ENCODE results near the gene PRM2.

PRM2 gene
- 0 reads per million in 3 donors for total RNA-seq

- no peak within 1 kb of the TSS for H3K27ac ChIP-seq (ENCODE audit: insufficient read depth, low read length, poor library complexity, severe bottlenecking)
- H3K9me3 ChIP-seq (ENCODE audit: control insufficient read depth, low read length) = no peaks in the 10 kb centered on the region
- H3K4me3 ChIP-seq (ENCODE audit: insufficient read depth, low read depth, low read length, poor library complexity, severe bottlenecking) = no peak within 1 kb of the TSS
- no peaks in the 10 kb centered on the region for H3K36me3 ChIP-seq (ENCODE audit: control insufficient read depth, insufficient read depth, low read length)
- H3K4me1 ChIP-seq (ENCODE audit: control insufficient read depth, insufficient read depth, low read length, poor library complexity, severe bottlenecking) = no peaks in the 10 kb centered on the region
- no peak for DNase-seq
- H3K27me3 ChIP-seq (replicated peaks; ENCODE audit: control insufficient read depth, insufficient read depth, low read length, poor library complexity, severe bottlenecking) = no peaks in the 10 kb centered on the region
Observed at GRCh38 chr16:11276143-11276895, at the start of gene PRM2. TSS of gene PRM2 (minus strand) at chr16:11276480. CDS start at chr16:11276370, 110 bp downstream.

- DNase-seq = no peak
- Histone ChIP-seq H3K27ac (ENCODE audit: insufficient read depth, low read length, poor library complexity, severe bottlenecking) (no peak overlapping the region), H3K9me3 (ENCODE audit: control insufficient read depth, low read length) (no peaks in the 10 kb centered on the region), H3K36me3 (ENCODE audit: control insufficient read depth, insufficient read depth, low read length) (no peaks in the 10 kb centered on the region), H3K27me3 (replicated peaks; ENCODE audit: control insufficient read depth, insufficient read depth, low read length, poor library complexity, severe bottlenecking) (no peaks in the 10 kb centered on the region), H3K4me3 (ENCODE audit: insufficient read depth, low read depth, low read length, poor library complexity, severe bottlenecking) (no peak overlapping the region), H3K4me1 (ENCODE audit: control insufficient read depth, insufficient read depth, low read length, poor library complexity, severe bottlenecking) (peaks cover 16% of the 10 kb centered on the region)
Observed at GRCh38 chr16:11325404-11326083, 49.3 kb upstream of the PRM2 start.

DNA sequence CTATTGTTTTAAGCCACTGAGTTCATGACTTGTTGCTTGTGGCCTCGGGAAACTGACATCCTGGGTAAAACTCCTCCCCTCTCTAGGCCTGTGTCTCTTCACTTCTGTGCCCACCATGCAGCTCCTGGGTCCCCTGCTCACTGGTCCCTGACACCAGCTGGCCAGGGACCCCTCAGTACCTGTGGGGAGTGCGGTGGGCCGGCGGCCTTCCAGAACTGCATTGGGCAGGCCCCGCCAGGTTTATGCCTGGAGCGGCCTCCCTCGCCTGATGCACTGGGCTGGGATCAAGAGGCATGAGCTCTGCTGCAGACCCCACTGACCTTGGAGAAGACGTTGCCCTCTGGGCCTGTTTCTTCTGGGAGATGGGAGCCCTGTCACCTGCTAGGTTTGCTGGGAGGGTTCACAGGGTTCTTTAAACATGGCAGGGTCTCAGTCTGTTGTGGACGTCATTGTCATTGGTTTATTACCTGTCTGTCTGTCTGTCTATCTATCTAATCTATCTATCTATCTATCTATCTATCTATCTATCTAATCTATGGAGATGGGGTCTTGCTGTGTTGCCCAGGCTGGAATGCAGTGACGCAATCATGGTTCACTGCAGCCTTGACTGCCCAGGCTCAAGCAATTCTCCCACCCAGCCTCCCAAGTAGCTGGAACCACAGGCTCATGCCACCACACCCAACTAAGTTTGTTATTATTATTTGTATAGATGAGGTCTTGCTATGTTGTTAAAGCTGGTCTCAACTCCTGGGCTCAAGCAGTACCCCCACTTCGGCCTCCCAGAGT is 47.5 kb upstream of the PRM2 start:
- H3K36me3 ChIP-seq (ENCODE audit: control insufficient read depth, insufficient read depth, low read length) = no peaks in the 10 kb centered on the region
- H3K9me3 ChIP-seq (ENCODE audit: control insufficient read depth, low read length) = no peaks in the 10 kb centered on the region
- no peaks in the 10 kb centered on the region for H3K27me3 ChIP-seq (replicated peaks; ENCODE audit: control insufficient read depth, insufficient read depth, low read length, poor library complexity, severe bottlenecking)
- no peak overlapping the region for H3K27ac ChIP-seq (ENCODE audit: insufficient read depth, low read length, poor library complexity, severe bottlenecking)
- peaks cover 12% of the 10 kb centered on the region for H3K4me1 ChIP-seq (ENCODE audit: control insufficient read depth, insufficient read depth, low read length, poor library complexity, severe bottlenecking)
- no peak overlapping the region for H3K4me3 ChIP-seq (ENCODE audit: insufficient read depth, low read depth, low read length, poor library complexity, severe bottlenecking)
- DNase-seq = no peak

- Histone ChIP-seq H3K36me3 (ENCODE audit: control insufficient read depth, insufficient read depth, low read length) (no peaks in the 10 kb centered on the region), H3K4me3 (ENCODE audit: insufficient read depth, low read depth, low read length, poor library complexity, severe bottlenecking) (no peak overlapping the region), H3K9me3 (ENCODE audit: control insufficient read depth, low read length) (no peaks in the 10 kb centered on the region), H3K27ac (ENCODE audit: insufficient read depth, low read length, poor library complexity, severe bottlenecking) (no peak overlapping the region), H3K4me1 (ENCODE audit: control insufficient read depth, insufficient read depth, low read length, poor library complexity, severe bottlenecking) (peaks cover 2% of the 10 kb centered on the region), H3K27me3 (replicated peaks; ENCODE audit: control insufficient read depth, insufficient read depth, low read length, poor library complexity, severe bottlenecking) (no peaks in the 10 kb centered on the region)
- DNase-seq = no peak
Observed at GRCh38 chr16:11322823-11323222, 46.5 kb upstream of the PRM2 start.

DNA sequence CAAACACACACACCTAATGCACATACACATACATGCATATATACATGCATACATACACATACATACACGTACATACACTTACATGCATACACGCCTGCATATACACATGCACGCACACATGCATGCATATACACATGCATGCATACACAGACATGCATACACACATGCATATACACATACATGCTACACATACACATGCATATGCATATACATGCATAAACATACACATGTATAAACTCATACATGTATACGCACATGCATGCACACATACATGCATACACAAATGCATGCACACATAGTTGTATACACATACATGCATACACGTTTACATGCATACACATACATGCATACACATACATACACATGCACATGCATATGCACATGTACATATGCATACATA is 45.4 kb upstream of the PRM2 start:
- Histone ChIP-seq H3K4me1 (ENCODE audit: control insufficient read depth, insufficient read depth, low read length, poor library complexity, severe bottlenecking) (no peaks in the 10 kb centered on the region), H3K4me3 (ENCODE audit: insufficient read depth, low read depth, low read length, poor library complexity, severe bottlenecking) (no peak overlapping the region), H3K27ac (ENCODE audit: insufficient read depth, low read length, poor library complexity, severe bottlenecking) (no peak overlapping the region), H3K9me3 (ENCODE audit: control insufficient read depth, low read length) (no peaks in the 10 kb centered on the region), H3K36me3 (ENCODE audit: control insufficient read depth, insufficient read depth, low read length) (no peaks in the 10 kb centered on the region), H3K27me3 (replicated peaks; ENCODE audit: control insufficient read depth, insufficient read depth, low read length, poor library complexity, severe bottlenecking) (no peaks in the 10 kb centered on the region)
- no peak for DNase-seq

GRCh38 chr16:11320170-11320569 is 43.9 kb upstream of the PRM2 start:
- no peak for DNase-seq
- H3K27me3 ChIP-seq (replicated peaks; ENCODE audit: control insufficient read depth, insufficient read depth, low read length, poor library complexity, severe bottlenecking) = no peaks in the 10 kb centered on the region
- no peaks in the 10 kb centered on the region for H3K9me3 ChIP-seq (ENCODE audit: control insufficient read depth, low read length)
- no peak overlapping the region for H3K4me3 ChIP-seq (ENCODE audit: insufficient read depth, low read depth, low read length, poor library complexity, severe bottlenecking)
- H3K36me3 ChIP-seq (ENCODE audit: control insufficient read depth, insufficient read depth, low read length) = no peaks in the 10 kb centered on the region
- no peaks in the 10 kb centered on the region for H3K4me1 ChIP-seq (ENCODE audit: control insufficient read depth, insufficient read depth, low read length, poor library complexity, severe bottlenecking)
- H3K27ac ChIP-seq (ENCODE audit: insufficient read depth, low read length, poor library complexity, severe bottlenecking) = no peak overlapping the region

- DNase-seq = no peak
- H3K4me3 ChIP-seq (ENCODE audit: insufficient read depth, low read depth, low read length, poor library complexity, severe bottlenecking) = no peak overlapping the region
- no peaks in the 10 kb centered on the region for H3K9me3 ChIP-seq (ENCODE audit: control insufficient read depth, low read length)
- H3K27me3 ChIP-seq (replicated peaks; ENCODE audit: control insufficient read depth, insufficient read depth, low read length, poor library complexity, severe bottlenecking) = no peaks in the 10 kb centered on the region
- H3K4me1 ChIP-seq (ENCODE audit: control insufficient read depth, insufficient read depth, low read length, poor library complexity, severe bottlenecking) = no peaks in the 10 kb centered on the region
- H3K36me3 ChIP-seq (ENCODE audit: control insufficient read depth, insufficient read depth, low read length) = no peaks in the 10 kb centered on the region
- H3K27ac ChIP-seq (ENCODE audit: insufficient read depth, low read length, poor library complexity, severe bottlenecking) = no peak overlapping the region
Observed at GRCh38 chr16:11319529-11320146, 43.4 kb upstream of the PRM2 start.

- Histone ChIP-seq H3K4me3 (ENCODE audit: insufficient read depth, low read depth, low read length, poor library complexity, severe bottlenecking) (no peak overlapping the region), H3K36me3 (ENCODE audit: control insufficient read depth, insufficient read depth, low read length) (no peaks in the 10 kb centered on the region), H3K9me3 (ENCODE audit: control insufficient read depth, low read length) (no peaks in the 10 kb centered on the region), H3K27ac (ENCODE audit: insufficient read depth, low read length, poor library complexity, severe bottlenecking) (no peak overlapping the region), H3K27me3 (replicated peaks; ENCODE audit: control insufficient read depth, insufficient read depth, low read length, poor library complexity, severe bottlenecking) (no peaks in the 10 kb centered on the region), H3K4me1 (ENCODE audit: control insufficient read depth, insufficient read depth, low read length, poor library complexity, severe bottlenecking) (no peaks in the 10 kb centered on the region)
- no peak for DNase-seq
Observed at GRCh38 chr16:11318817-11319216, 42.5 kb upstream of the PRM2 start.

GRCh38 chr16:11316331-11317015 is 40.2 kb upstream of the PRM2 start:
- H3K36me3 ChIP-seq (ENCODE audit: control insufficient read depth, insufficient read depth, low read length) = no peaks in the 10 kb centered on the region
- no peaks in the 10 kb centered on the region for H3K27me3 ChIP-seq (replicated peaks; ENCODE audit: control insufficient read depth, insufficient read depth, low read length, poor library complexity, severe bottlenecking)
- no peak overlapping the region for H3K4me3 ChIP-seq (ENCODE audit: insufficient read depth, low read depth, low read length, poor library complexity, severe bottlenecking)
- no peak for DNase-seq
- H3K9me3 ChIP-seq (ENCODE audit: control insufficient read depth, low read length) = no peaks in the 10 kb centered on the region
- no peak overlapping the region for H3K27ac ChIP-seq (ENCODE audit: insufficient read depth, low read length, poor library complexity, severe bottlenecking)
- H3K4me1 ChIP-seq (ENCODE audit: control insufficient read depth, insufficient read depth, low read length, poor library complexity, severe bottlenecking) = peaks cover 8% of the 10 kb centered on the region
